Measurements from ENCODE around the gene HERC3.

HERC3 gene

GRCh38 chr4:88751258-88752075 lies 159.2 kb downstream of the HERC3 start:
- no peak for TF ChIP-seq JUND (IDR thresholded peaks at IDR 0.05; ENCODE audit: low read depth)
- in situ Hi-C loops (cut with HindIII; ENCODE audit: low pct_unique_long_range_greater_than_20kb, low sequenced_read_pairs) = no loop called here
- peak in 1 of 2 experiments; percentile 18 for DNase-seq (ENCODE audit: low read depth in 1 of 2, low spot score in 1 of 2)

DNA sequence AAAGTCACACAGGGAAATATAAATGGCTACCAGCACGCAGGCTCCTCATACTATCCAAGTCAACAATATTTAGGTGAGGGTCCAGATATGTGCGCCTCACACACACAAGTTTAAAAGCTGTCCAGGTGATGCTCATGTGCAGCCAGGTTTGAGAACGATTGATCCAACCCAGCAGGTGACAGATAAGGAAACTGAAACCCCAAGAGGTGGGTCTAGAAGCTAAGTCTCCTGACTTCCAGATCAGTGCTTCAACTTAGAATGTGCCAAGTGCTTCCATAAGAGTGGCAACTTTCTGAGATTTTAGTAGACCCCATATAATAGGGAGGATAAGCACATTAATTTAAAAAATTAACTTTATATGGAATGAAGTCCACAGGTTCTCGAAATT lies 159.8 kb downstream of the HERC3 start:
- DNase-seq (ENCODE audit: low read depth in 1 of 2, low spot score in 1 of 2) = no peak
- TF ChIP-seq JUND (IDR thresholded peaks at IDR 0.05; ENCODE audit: low read depth) = no peak
- in situ Hi-C loops (cut with HindIII; ENCODE audit: low pct_unique_long_range_greater_than_20kb, low sequenced_read_pairs) = no loop called here

DNA sequence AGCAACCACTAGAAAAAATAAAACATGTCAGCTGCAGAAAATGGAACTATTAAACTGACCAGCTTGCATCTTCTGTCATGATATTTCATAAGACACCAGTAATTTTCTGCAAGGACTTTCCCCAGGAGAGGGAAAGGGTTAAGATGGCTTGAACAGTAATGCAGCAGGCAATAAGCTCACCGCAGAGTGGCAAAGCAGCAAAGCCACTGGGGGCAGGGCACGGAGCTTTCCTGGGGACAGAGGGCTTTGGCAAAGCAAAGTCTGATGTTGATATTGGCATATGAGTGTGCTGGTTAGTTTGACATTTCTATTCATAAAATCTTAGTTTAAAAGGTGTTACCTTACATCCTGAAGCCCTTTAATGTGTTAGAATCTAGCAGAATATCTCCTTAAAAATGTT lies 160.5 kb downstream of the HERC3 start:
- TF ChIP-seq JUND (IDR thresholded peaks at IDR 0.05; ENCODE audit: low read depth) = no peak
- peak; percentile 2 to 16 for DNase-seq (ENCODE audit: low read depth in 1 of 2, low spot score in 1 of 2)

DNA sequence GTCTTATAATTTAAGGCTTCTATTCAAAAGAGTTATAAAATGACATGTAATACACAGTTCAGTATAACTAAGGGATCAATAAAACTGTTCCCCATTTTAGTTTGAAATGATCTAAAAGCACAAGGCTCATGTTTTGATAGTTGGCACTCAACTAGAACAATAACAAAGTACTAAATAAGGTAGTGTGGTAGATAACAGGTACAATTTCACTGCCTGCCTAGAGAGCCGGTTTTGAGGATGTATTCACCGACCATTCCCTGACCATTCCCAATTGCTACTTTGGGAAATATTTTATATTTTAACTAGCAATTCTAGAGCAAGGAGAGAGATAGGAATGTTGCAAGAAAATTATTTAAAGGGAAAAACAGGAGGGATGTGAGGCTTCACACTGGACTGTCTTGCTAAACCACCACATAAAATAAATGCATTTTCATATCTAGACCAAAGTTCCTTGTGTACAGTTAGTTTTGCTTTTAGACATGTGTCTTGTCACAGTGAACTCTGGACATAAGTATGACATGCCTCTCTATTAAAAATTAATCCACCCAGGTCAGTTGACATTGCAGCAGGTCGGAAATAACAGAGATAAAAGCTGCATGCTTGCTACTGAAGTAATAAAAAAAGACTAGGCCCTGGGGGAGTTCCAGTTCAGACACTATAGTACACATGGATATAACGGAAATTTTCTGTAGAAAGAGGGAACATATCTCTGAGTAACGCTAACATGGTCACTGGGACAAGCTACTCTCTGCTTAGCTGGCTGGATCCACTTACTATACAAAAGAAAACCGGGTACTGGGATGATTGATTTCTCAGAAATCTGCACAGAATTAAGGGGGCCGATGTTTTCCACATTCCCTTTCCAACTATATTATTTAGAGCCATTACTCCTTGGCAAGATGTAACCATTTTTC lies 161.6 kb downstream of the HERC3 start:
- DNase-seq (ENCODE audit: low read depth in 1 of 2, low spot score in 1 of 2) = no peak
- no peak for TF ChIP-seq JUND (IDR thresholded peaks at IDR 0.05; ENCODE audit: low read depth)
- in situ Hi-C loops (cut with HindIII; ENCODE audit: low pct_unique_long_range_greater_than_20kb, low sequenced_read_pairs) = no loop called here

More for the DNA sequence above, 160.5 kb downstream of the HERC3 start:
- in situ Hi-C loops (cut with HindIII; ENCODE audit: low pct_unique_long_range_greater_than_20kb, low sequenced_read_pairs) = no loop called here

- in situ Hi-C loops (cut with HindIII; ENCODE audit: low pct_unique_long_range_greater_than_20kb, low sequenced_read_pairs) = no loop called here
- no peak for TF ChIP-seq JUND (IDR thresholded peaks at IDR 0.05; ENCODE audit: low read depth)
- no peak for DNase-seq (ENCODE audit: low read depth in 1 of 2, low spot score in 1 of 2)
These were observed 162.5 kb downstream of the HERC3 start for GRCh38 chr4:88754796-88755195.

DNA sequence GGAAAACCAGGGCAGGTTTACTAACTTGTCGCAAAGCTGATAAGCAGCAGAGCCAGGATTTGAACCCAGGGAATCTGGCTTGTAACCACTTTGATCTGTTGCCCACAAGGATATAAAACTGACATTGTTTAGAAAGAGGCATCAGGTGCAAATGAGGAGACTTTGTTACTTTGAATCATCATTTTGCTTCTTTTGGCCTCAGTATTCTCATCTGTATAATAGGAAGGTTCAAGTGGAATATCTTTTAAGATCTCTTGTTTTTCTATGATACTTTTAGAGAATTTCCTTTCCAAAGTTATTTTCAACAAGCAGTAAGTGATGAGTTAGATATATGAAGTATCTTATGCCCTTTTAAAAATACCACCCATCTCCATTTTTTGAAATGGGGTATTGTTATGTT lies 163.2 kb downstream of the HERC3 start:
- no peak for DNase-seq (ENCODE audit: low read depth in 1 of 2, low spot score in 1 of 2)
- no peak for TF ChIP-seq JUND (IDR thresholded peaks at IDR 0.05; ENCODE audit: low read depth)
- in situ Hi-C loops (cut with HindIII; ENCODE audit: low pct_unique_long_range_greater_than_20kb, low sequenced_read_pairs) = no loop called here

- in situ Hi-C loops (cut with HindIII; ENCODE audit: low pct_unique_long_range_greater_than_20kb, low sequenced_read_pairs) = no loop called here
- TF ChIP-seq JUND (IDR thresholded peaks at IDR 0.05; ENCODE audit: low read depth) = no peak
- no peak for DNase-seq (ENCODE audit: low read depth in 1 of 2, low spot score in 1 of 2)
These were observed 163.9 kb downstream of the HERC3 start for GRCh38 chr4:88756149-88756548.

DNA sequence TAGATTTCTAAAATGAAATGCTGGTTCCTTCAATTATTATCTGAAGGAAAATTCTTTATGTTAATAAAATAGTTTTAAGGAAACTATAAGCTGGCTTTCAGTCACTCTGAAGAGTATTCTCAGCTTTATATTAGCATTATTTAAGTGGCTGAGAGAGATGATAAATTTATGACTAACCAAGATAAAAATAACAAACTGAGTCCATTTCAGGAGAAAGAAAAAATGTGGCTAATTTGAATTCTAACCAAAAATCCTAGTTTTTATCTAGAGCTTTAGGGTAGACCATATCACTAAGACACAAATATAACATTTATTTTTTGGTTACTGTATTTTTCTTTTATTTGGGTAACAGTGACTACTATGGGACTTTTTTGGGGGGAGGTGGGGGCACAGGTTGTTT lies 164.8 kb downstream of the HERC3 start:
- DNase-seq (ENCODE audit: low read depth in 1 of 2, low spot score in 1 of 2) = no peak
- TF ChIP-seq JUND (IDR thresholded peaks at IDR 0.05; ENCODE audit: low read depth) = no peak
- in situ Hi-C loops (cut with HindIII; ENCODE audit: low pct_unique_long_range_greater_than_20kb, low sequenced_read_pairs) = no loop called here

GRCh38 chr4:88757776-88758175 lies 165.5 kb downstream of the HERC3 start:
- no peak for TF ChIP-seq JUND (IDR thresholded peaks at IDR 0.05; ENCODE audit: low read depth)
- DNase-seq (ENCODE audit: low read depth in 1 of 2, low spot score in 1 of 2) = no peak
- in situ Hi-C loops (cut with HindIII; ENCODE audit: low pct_unique_long_range_greater_than_20kb, low sequenced_read_pairs) = no loop called here

Data from T47D (cell line).